Memory B cell (primary cell): ENCODE measurements around the gene RAB37.

ENCODE experiments used
- ATAC-seq: fragments of 150-1000 bp; cut with Tn5 transposase; 2 replicates; pipeline ENCODE4 v1.10.0; 2021; ENCODE audit warnings: low read depth, mild to moderate bottlenecking, moderate library complexity
- DNase-seq, 2 donors: peaks; one replicate each; pipeline ENCODE4 v3.0.0; 2022; ENCODE audit warnings: low spot score in 2 of 2
- H3K27ac Mint-ChIP-seq: one replicate; pipeline ENCODE4 v1.8.0; 2022; ENCODE audit warnings: mild to moderate bottlenecking, moderate library complexity, mixed read lengths
- H3K27me3 Mint-ChIP-seq: one replicate; pipeline ENCODE4 v1.8.0; 2022; ENCODE audit warnings: mixed read lengths
- H3K36me3 Mint-ChIP-seq: one replicate; pipeline ENCODE4 v1.8.0; 2022; ENCODE audit warnings: mild to moderate bottlenecking, mixed read lengths
- H3K4me1 Mint-ChIP-seq: one replicate; pipeline ENCODE4 v1.8.0; 2022; ENCODE audit warnings: mixed read lengths
- H3K4me3 Mint-ChIP-seq: one replicate; pipeline ENCODE4 v1.8.0; 2022; ENCODE audit warnings: mild to moderate bottlenecking, moderate library complexity, mixed read lengths
- H3K9me3 Mint-ChIP-seq: one replicate; pipeline ENCODE4 v1.8.0; 2022; ENCODE audit warnings: mixed read lengths

Gene RAB37

DNA sequence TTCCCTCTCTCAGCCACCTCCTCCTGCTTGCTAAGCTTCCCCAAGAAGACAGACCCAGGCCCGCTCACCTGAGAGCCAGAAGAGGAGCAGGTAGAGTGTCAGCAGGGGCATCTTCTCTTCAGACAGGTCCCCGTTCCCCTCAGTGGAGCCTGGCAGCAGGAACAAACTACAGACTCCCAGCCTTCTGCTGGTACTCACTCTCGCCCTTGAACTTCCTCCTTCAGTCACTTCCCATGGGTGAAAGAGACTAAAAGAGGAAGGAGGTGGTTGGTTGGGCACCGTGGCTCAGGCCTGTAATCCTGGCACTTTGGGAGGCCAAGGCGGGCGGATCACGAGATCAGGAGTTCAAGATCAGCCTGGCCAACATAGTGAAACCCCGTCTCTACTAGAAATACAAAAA is 24.3 kb upstream of the RAB37 start, which contains the start of gene CD300LF:
TSS of gene CD300LF (minus strand) at position 168 of the 400 bp plus-strand sequence. CDS start at position 111, 57 bp downstream.
- ATAC-seq (peak; percentile 82), DNase-seq (no peak)
- H3K27ac Mint-ChIP-seq: peak within 1 kb of the TSS; percentile 36
- no peaks in the 10 kb centered on the region for H3K36me3 Mint-ChIP-seq
- H3K27me3 Mint-ChIP-seq: peaks cover 2% of the 10 kb centered on the region
- peaks cover 23% of the 10 kb centered on the region for H3K4me1 Mint-ChIP-seq
- peak within 1 kb of the TSS; percentile 53 for H3K4me3 Mint-ChIP-seq
- no peaks in the 10 kb centered on the region for H3K9me3 Mint-ChIP-seq

DNA sequence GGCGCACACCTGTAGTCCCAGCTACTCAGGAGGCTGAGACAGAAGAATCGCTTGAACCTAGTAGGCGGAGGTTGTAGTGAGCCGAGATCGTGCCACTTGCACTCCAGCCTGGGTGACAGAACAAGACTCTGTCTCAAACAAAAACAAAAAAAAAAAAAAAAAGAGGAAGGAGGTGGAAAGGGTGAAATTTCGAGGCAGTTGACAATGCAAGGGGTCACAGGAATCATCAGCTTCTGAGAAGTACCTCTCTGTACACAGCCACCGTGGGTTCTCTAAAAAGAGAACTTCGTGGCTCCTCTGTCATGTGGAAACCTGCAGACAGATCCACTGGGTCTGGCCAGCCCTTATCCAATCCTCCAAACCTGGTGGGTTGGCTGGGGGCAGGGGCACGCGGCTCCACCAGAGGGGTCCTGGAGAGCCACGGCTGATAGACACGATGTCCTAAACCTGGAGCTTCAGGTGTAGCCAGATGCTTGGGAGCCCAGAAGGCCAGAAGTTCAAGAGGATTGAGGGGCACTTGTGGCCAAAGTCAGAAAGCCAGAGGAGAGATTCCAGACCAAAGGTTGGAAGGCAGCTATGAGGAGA is 23.8 kb upstream of the RAB37 start:
- ATAC-seq: peak; percentile 76

GRCh38 chr17:74715144-74715543 is 21.9 kb upstream of the RAB37 start:
- Mint-ChIP-seq H3K36me3 (no peaks in the 10 kb centered on the region), H3K27ac (no peak overlapping the region), H3K27me3 (peaks cover 2% of the 10 kb centered on the region), H3K4me1 (peaks cover 23% of the 10 kb centered on the region), H3K9me3 (no peaks in the 10 kb centered on the region), H3K4me3 (no peak overlapping the region)
- DNase-seq (no peak), ATAC-seq (no peak)

More for the DNA sequence above, 23.8 kb upstream of the RAB37 start:
- Mint-ChIP-seq H3K9me3 (no peaks in the 10 kb centered on the region), H3K27ac (no peak overlapping the region), H3K4me1 (peaks cover 23% of the 10 kb centered on the region), H3K4me3 (peak overlapping the region; percentile 41), H3K36me3 (no peaks in the 10 kb centered on the region), H3K27me3 (peaks cover 2% of the 10 kb centered on the region)
- no peak for DNase-seq

DNA sequence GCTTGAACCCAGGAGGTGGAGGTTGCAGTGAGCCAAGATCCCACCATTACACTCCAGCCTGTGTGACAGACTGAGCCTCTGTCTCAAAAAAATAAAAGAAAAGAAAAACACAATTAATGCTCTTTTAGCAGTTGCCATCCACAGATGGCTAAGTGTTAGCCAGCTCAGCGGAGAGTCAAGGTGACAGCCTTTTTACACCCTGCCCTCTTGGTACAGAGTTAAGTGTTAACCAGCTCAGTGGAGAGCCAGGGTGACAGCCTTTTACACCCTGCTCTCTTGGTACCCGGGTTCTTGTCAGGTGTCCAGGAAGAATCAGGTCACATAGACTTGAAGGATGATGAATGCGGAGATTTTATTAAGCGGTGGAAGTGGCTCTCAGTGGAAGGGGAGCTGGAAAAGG is 16.6 kb upstream of the RAB37 start:
- peaks cover 2% of the 10 kb centered on the region for H3K4me1 Mint-ChIP-seq
- DNase-seq (no peak), ATAC-seq (no peak)
- H3K4me3 Mint-ChIP-seq: no peak overlapping the region
- no peaks in the 10 kb centered on the region for H3K9me3 Mint-ChIP-seq
- no peaks in the 10 kb centered on the region for H3K36me3 Mint-ChIP-seq
- H3K27me3 Mint-ChIP-seq: peaks cover 2% of the 10 kb centered on the region
- no peak overlapping the region for H3K27ac Mint-ChIP-seq

DNA sequence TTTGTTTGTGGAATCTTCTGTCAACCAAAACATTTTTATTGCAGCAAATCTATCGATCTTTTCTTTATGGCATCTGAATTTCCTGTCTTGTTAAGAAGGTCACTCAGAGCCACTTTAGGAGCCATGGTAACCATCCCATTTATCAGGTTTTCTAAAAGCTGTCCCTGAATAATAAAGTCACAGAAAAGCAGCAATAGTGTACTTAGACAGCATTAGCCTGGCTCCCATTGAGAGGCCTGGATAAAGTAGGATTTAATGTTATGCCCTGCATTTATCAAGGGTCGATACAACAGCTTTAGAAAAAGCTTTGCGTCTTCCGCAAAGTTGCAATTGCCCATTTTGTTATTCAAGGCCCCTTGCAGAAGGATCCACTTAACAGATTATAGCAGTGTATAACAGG is 14.3 kb upstream of the RAB37 start:
- Mint-ChIP-seq H3K4me1 (peaks cover 2% of the 10 kb centered on the region), H3K9me3 (no peaks in the 10 kb centered on the region), H3K27ac (no peak overlapping the region), H3K36me3 (no peaks in the 10 kb centered on the region), H3K27me3 (no peaks in the 10 kb centered on the region), H3K4me3 (no peak overlapping the region)
- DNase-seq (no peak), ATAC-seq (no peak)

- no peak overlapping the region for H3K4me3 Mint-ChIP-seq
- peaks cover 2% of the 10 kb centered on the region for H3K4me1 Mint-ChIP-seq
- ATAC-seq (no peak), DNase-seq (no peak)
- no peak overlapping the region for H3K27ac Mint-ChIP-seq
- H3K27me3 Mint-ChIP-seq: no peaks in the 10 kb centered on the region
- no peaks in the 10 kb centered on the region for H3K36me3 Mint-ChIP-seq
- H3K9me3 Mint-ChIP-seq: no peaks in the 10 kb centered on the region
Measured at GRCh38 chr17:74723891-74724290, 13.2 kb upstream of the RAB37 start.

GRCh38 chr17:74725111-74725510 is 11.9 kb upstream of the RAB37 start:
- Mint-ChIP-seq H3K36me3 (no peaks in the 10 kb centered on the region), H3K9me3 (no peaks in the 10 kb centered on the region), H3K27me3 (no peaks in the 10 kb centered on the region), H3K4me3 (no peak overlapping the region), H3K4me1 (peaks cover 4% of the 10 kb centered on the region), H3K27ac (no peak overlapping the region)
- ATAC-seq (no peak), DNase-seq (no peak)

- no peaks in the 10 kb centered on the region for H3K9me3 Mint-ChIP-seq
- peaks cover 8% of the 10 kb centered on the region for H3K4me1 Mint-ChIP-seq
- DNase-seq (no peak), ATAC-seq (no peak)
- no peak overlapping the region for H3K4me3 Mint-ChIP-seq
- H3K27me3 Mint-ChIP-seq: no peaks in the 10 kb centered on the region
- no peaks in the 10 kb centered on the region for H3K36me3 Mint-ChIP-seq
- H3K27ac Mint-ChIP-seq: no peak overlapping the region
Measured at GRCh38 chr17:74728033-74728701, 8.9 kb upstream of the RAB37 start.

GRCh38 chr17:74728702-74729075 is 8.4 kb upstream of the RAB37 start:
- H3K4me1 Mint-ChIP-seq: peaks cover 8% of the 10 kb centered on the region
- H3K9me3 Mint-ChIP-seq: no peaks in the 10 kb centered on the region
- DNase-seq: no peak
- no peak overlapping the region for H3K27ac Mint-ChIP-seq
- H3K4me3 Mint-ChIP-seq: no peak overlapping the region
- H3K27me3 Mint-ChIP-seq: no peaks in the 10 kb centered on the region
- ATAC-seq: no peak
- H3K36me3 Mint-ChIP-seq: no peaks in the 10 kb centered on the region

DNA sequence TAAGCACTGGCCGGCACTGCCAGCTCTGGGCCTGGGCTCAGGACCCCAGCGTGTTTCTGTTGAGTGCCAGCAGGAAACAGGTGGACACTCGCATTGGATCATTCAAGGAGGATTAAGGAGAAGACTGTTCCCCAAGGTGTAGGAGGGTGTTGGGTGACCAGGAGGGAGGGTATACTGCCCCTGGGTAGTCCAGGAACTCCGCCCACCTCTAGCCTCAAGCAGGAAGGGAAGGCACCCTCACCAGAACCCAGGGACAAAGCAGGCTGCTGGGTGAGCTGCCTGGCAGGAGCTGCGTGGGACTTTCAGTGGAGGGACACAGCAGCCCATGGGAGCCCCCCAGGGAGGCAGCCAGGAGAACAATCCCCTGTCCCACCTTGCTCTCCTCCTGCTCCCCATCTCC is 7.7 kb upstream of the RAB37 start:
- no peak overlapping the region for H3K27ac Mint-ChIP-seq

DNA sequence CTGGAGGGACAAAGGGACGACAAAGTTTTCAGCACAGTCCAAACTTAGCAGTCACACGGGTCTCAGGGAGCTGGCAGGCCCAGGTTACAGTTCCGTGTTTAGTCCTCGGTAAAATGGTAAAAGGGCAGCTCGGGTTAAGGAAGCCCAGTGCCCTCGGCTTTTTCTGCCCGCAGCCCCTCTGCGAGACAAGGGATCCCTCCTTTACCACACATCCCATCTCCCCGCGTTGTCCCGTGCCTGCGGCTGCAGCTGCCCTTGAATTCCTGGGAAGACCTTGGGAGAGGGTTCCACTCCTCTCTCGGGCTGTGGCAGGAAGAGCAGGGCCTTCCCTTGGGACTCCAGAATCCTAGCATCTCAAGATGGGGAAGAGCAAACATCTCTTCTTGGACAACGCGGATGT is 7.2 kb upstream of the RAB37 start:
- ATAC-seq (no peak), DNase-seq (no peak)
- no peak overlapping the region for H3K4me3 Mint-ChIP-seq
- H3K9me3 Mint-ChIP-seq: no peaks in the 10 kb centered on the region
- H3K27ac Mint-ChIP-seq: no peak overlapping the region
- H3K4me1 Mint-ChIP-seq: peaks cover 16% of the 10 kb centered on the region
- no peaks in the 10 kb centered on the region for H3K27me3 Mint-ChIP-seq
- no peaks in the 10 kb centered on the region for H3K36me3 Mint-ChIP-seq

More for the DNA sequence above, 7.7 kb upstream of the RAB37 start:
- Mint-ChIP-seq H3K9me3 (no peaks in the 10 kb centered on the region), H3K4me1 (peaks cover 11% of the 10 kb centered on the region), H3K36me3 (no peaks in the 10 kb centered on the region), H3K27me3 (no peaks in the 10 kb centered on the region), H3K4me3 (no peak overlapping the region)
- DNase-seq (no peak), ATAC-seq (no peak)

GRCh38 chr17:74730491-74731346 is 6.3 kb upstream of the RAB37 start:
- Mint-ChIP-seq H3K27me3 (no peaks in the 10 kb centered on the region), H3K27ac (no peak overlapping the region), H3K4me3 (no peak overlapping the region), H3K36me3 (no peaks in the 10 kb centered on the region), H3K4me1 (peaks cover 16% of the 10 kb centered on the region), H3K9me3 (no peaks in the 10 kb centered on the region)
- peak; percentile 95 for ATAC-seq
- DNase-seq: no peak

DNA sequence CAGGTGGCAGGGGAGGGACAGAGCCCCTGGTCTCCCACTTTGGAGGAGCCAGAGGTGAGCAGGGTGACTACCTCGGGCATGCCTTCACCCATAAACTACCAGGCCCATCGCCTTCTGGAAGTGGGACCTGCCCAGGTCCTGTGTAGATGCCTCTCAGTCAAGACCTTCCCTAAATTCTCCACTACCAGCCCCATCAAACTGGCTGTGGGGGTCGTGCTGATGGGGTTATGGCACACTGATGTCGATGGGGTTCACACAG is 5.8 kb upstream of the RAB37 start:
- DNase-seq: no peak
- Mint-ChIP-seq H3K27me3 (no peaks in the 10 kb centered on the region), H3K4me1 (peaks cover 18% of the 10 kb centered on the region), H3K36me3 (no peaks in the 10 kb centered on the region), H3K9me3 (no peaks in the 10 kb centered on the region), H3K4me3 (no peak overlapping the region), H3K27ac (no peak overlapping the region)
- ATAC-seq: no peak

GRCh38 chr17:74732042-74732867 is 4.8 kb upstream of the RAB37 start:
- DNase-seq: no peak

More at GRCh38 chr17:74732042-74732867, 4.8 kb upstream of the RAB37 start:
- H3K9me3 Mint-ChIP-seq: no peaks in the 10 kb centered on the region
- H3K4me3 Mint-ChIP-seq: no peak overlapping the region
- H3K27me3 Mint-ChIP-seq: no peaks in the 10 kb centered on the region
- H3K4me1 Mint-ChIP-seq: peaks cover 21% of the 10 kb centered on the region
- H3K36me3 Mint-ChIP-seq: no peaks in the 10 kb centered on the region
- H3K27ac Mint-ChIP-seq: no peak overlapping the region
- no peak for ATAC-seq
